ENCODE data around the gene SARS1. TPM values are rescaled to one million over a fixed set of nuclear protein-coding genes. Genes with fewer than 3 reads are reported as not detected.

Gene SARS1
- total RNA-seq, 1 donor from 2014 or later, result 96.0 TPM

DNA sequence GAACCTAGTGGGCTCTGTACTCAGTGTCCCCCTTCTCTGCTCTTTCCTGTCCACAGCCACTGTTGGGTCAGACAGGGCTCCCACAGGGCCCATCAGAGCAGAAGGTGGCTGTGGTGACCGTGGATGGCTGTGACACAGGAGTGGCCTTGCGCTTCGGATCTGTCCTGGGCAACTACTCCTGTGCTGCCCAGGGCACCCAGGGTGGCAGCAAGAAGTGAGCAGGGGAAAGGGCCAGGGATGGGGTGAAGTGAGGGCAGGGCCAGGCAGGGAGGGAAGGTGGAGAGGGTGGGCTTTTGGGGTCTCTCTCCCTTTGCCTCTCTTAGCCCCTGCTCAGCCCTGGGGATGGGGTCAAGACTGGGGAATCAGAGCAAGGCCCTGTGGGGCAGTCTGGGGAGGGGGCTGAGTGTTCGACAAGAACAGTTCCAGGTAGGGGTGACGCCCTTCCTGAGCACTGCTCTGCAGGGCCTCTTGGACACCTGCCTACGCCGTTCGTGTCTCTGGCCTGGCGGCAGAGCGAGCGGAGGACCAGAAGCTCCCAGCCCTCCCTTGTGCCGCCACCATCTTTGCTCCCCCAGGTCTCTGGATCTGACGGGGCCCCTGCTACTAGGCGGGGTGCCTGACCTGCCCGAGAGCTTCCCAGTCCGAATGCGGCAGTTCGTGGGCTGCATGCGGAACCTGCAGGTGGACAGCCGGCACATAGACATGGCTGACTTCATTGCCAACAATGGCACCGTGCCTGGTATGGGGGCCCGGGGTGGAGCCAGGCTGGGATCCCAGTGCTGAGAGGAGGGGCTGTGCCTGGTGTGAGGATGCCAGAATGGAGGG lies 48.7 kb downstream of the SARS1 start:
- DNase-seq, result no peak

DNA sequence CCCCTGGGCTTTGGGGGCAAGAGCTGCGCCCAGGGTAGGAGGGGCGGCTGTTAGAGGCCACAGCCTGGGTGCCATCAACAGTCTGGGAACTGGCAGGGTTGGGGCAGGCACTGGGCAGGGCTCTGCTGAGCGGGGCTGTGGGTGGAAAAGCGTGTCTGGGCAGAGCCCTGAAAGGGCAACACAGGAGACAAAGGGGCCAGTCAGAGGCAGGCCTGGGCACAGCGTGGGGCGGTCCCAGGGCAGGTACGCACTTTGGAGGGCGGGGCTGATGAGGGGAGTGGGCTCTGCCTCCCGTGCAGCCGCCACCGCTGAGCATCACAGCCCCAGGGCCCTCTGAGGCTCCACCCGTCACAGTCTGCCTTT lies 49.5 kb downstream of the SARS1 start:
- DNase-seq, result no peak

DNA sequence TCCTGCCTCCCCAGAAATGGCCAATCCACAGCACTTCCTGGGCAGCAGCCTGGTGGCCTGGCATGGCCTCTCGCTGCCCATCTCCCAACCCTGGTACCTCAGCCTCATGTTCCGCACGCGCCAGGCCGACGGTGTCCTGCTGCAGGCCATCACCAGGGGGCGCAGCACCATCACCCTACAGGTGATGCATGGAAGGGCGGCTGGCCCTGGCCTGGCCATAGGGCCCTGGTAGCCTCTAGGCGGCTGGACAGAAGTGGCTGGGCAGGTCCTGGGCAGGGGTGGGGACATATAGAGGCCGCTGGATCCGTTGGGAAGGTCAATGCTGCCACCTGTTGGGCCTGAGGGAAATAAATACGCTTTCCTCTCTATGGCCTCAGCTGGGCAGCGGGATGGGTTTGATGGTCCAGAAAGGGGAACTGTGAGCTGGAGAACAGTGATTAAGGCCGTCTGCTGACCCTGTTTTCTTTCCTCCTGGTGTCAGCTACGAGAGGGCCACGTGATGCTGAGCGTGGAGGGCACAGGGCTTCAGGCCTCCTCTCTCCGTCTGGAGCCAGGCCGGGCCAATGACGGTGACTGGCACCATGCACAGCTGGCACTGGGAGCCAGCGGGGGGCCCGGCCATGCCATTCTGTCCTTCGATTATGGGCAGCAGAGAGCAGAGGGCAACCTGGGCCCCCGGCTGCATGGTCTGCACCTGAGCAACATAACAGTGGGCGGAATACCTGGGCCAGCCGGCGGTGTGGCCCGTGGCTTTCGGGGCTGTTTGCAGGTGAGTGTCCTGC lies 50.1 kb downstream of the SARS1 start:
- DNase-seq, result peak; percentile 36

DNA sequence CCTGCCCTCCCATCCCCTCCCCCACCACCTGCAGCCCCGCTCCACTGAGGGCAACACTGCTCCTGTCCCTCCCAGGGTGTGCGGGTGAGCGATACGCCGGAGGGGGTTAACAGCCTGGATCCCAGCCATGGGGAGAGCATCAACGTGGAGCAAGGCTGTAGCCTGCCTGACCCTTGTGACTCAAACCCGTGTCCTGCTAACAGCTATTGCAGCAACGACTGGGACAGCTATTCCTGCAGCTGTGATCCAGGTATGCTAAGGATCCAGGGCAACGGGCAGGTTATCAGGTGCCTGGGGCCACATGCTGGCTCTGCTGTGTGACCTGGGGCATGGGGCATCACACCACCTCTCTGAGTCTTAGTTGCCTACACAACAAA lies 50.6 kb downstream of the SARS1 start:
- no peak for DNase-seq

DNA sequence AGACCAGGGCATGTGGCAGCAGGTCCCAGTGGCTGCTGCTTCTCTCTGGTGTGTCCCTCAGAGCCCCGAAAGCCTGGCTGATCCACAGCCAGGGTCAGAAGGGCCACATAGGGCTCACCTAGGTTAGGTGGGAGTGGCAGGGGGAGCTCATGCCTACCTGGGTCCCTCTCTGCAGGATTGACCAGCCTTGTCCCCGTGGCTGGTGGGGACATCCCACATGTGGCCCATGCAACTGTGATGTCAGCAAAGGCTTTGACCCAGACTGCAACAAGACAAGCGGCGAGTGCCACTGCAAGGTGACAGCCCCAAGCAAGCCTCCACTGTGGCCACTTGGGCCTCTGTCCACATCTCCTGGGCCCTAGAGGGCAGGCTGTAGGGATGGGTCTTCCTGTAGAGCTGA lies 51.3 kb downstream of the SARS1 start:
- DNase-seq, result no peak

DNA sequence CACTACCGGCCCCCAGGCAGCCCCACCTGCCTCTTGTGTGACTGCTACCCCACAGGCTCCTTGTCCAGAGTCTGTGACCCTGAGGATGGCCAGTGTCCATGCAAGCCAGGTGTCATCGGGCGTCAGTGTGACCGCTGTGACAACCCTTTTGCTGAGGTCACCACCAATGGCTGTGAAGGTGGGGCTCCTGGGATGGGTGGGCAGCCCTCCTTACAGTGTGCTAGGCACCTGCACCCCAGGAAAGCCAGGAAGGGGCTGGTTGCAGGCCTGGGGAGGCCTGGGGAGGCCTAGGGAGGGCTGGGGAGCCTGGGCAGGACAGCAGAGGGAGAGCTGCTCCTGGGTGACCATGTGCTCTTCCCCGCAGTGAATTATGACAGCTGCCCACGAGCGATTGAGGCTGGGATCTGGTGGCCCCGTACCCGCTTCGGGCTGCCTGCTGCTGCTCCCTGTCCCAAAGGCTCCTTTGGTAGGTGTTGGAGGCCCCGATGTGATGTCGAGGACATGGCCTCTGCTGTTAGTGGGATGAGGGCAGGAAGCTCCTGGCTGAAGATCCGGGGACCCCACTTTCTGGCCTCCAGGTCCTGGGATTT lies 52.1 kb downstream of the SARS1 start:
- no peak for DNase-seq

DNA sequence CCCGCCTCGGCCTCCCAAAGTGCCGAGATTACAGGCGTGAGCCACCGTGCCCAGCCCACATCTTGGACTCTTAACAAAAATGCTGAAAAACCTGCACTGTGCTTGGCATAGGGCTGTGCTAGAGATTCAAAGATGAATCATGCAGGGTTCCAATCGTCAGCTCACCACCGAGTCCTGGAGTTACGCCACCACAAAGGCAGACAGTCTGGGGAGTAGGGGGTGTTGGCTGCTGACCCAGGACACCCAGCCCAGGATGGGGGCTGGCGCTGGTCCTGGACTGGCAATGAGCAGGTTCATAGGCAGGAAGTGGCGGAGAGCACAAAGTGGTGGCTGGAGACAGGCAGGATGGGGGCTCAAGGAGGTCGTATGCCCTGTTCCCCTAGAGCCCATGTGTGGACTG lies 53.2 kb downstream of the SARS1 start:
- no peak for DNase-seq

DNA sequence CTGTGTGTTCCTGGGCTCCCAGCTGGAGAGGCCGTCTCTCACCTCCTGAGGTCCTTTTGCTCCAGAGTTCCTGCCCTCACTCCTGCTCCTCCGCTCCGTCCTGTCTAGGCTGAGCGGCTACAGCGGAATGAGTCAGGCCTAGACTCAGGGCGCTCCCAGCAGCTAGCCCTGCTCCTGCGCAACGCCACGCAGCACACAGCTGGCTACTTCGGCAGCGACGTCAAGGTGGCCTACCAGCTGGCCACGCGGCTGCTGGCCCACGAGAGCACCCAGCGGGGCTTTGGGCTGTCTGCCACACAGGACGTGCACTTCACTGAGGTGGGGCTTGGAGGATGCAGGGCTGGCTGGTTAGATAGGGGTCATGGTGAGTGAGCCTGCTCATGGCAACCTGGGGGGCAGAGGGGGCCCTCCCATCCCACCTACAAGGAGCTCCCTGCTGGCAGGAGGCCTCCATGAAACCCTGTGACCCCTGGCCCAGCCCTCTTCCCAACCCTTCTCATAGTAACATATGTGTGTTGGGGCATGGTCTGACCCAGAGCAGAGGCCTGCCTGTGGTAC lies 54.1 kb downstream of the SARS1 start:
- no peak for DNase-seq

DNA sequence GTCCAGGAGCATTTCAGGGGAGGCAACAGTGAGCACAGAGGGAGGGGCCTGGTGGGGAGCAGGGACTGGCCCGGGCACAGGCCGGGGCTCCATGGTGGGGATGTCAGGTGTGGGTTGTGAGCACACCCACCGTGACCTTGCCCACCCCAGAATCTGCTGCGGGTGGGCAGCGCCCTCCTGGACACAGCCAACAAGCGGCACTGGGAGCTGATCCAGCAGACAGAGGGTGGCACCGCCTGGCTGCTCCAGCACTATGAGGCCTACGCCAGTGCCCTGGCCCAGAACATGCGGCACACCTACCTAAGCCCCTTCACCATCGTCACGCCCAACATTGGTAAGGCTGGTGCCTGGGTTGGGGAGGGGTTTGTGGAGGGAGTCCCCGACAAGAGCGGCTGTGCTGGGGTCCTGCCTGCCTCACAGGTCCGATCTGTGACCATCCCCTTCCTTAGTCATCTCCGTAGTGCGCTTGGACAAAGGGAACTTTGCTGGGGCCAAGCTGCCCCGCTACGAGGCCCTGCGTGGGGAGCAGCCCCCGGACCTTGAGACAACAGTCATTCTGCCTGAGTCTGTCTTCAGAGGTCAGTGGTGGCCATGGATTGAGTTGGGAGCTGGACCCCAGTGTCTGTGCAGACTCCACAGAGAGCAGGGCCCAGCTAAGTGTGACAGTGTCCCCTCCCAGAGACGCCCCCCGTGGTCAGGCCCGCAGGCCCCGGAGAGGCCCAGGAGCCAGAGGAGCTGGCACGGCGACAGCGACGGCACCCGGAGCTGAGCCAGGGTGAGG lies 54.9 kb downstream of the SARS1 start:
- no peak for DNase-seq

DNA sequence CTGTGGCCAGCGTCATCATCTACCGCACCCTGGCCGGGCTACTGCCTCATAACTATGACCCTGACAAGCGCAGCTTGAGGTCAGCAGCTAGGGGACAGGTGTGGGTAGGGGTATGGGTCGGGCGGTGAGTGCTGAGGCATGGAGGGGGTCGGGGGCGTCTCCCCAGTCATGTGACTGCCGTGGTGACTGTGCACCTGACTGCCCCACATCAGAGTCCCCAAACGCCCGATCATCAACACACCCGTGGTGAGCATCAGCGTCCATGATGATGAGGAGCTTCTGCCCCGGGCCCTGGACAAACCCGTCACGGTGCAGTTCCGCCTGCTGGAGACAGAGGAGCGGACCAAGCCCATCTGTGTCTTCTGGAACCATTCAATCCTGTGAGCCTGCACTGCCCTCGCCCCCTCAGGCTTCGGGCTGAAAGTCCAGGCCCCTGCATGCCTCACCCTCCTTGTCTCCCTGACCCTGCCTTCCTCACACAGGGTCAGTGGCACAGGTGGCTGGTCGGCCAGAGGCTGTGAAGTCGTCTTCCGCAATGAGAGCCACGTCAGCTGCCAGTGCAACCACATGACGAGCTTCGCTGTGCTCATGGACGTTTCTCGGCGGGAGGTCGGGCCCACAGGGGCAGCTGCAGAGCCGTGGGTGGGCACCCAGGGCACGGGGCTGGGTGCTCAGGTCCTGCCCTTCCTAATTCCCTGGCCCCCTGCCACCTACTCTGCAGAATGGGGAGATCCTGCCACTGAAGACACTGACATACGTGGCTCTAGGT lies 55.7 kb downstream of the SARS1 start:
- DNase-seq, result no peak

DNA sequence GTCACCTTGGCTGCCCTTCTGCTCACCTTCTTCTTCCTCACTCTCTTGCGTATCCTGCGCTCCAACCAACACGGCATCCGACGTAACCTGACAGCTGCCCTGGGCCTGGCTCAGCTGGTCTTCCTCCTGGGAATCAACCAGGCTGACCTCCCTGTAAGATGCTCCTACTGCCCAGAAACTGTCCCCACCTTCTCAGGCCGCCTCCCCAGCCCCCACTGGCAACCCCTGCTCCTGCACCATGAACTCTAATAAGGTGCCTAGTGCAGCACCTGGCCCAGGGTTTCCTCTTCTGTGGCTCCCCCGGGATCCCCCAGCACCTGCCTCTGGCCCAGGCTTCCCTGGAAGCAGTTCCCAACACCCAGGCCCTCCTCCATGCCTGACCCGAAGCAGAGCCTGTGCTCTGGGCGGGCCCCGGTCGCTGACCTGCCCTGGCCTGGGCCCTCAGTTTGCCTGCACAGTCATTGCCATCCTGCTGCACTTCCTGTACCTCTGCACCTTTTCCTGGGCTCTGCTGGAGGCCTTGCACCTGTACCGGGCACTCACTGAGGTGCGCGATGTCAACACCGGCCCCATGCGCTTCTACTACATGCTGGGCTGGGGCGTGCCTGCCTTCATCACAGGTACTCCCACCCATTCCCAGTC lies 56.4 kb downstream of the SARS1 start:
- DNase-seq, result no peak

DNA sequence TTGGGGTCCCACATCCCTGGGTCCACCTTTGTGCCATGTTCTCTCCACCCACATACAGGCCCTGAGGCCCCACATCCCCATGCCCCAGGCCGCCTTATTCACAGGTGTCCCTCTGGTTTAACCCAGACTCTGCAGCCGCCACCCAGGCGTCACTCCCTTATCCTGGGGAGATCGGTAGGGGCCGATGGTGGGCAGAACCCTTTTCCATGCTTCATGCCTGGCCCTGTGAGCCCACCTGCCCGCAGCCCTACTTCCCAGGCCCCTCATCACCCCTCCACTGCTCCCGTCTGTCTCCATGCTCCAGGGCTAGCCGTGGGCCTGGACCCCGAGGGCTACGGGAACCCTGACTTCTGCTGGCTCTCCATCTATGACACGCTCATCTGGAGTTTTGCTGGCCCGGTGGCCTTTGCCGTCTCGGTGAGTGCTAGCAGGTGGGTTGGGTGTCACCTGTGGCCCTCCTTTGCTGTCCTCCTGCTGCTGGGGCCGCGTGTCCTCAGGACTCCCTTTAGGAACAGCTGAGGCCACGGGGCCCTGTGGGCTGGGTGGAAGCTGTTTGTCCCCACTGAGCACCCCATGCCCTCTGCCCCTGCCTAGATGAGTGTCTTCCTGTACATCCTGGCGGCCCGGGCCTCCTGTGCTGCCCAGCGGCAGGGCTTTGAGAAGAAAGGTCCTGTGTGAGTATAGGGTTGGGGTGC lies 57.1 kb downstream of the SARS1 start:
- DNase-seq, result no peak

DNA sequence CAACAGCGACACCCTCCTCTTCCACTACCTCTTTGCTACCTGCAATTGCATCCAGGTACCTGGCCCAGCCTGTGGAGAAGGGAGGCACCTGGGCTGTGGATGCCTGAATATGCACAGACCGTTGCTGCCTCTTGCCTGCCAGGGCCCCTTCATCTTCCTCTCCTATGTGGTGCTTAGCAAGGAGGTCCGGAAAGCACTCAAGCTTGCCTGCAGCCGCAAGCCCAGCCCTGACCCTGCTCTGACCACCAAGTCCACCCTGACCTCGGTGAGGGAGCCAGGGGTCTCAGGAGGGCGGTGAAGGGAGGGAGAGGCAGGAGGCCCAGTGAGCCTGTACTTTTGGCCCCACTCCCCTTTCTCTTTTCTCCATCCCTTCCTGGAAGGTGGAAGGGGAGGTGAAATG lies 57.7 kb downstream of the SARS1 start:
- no peak for DNase-seq

DNA sequence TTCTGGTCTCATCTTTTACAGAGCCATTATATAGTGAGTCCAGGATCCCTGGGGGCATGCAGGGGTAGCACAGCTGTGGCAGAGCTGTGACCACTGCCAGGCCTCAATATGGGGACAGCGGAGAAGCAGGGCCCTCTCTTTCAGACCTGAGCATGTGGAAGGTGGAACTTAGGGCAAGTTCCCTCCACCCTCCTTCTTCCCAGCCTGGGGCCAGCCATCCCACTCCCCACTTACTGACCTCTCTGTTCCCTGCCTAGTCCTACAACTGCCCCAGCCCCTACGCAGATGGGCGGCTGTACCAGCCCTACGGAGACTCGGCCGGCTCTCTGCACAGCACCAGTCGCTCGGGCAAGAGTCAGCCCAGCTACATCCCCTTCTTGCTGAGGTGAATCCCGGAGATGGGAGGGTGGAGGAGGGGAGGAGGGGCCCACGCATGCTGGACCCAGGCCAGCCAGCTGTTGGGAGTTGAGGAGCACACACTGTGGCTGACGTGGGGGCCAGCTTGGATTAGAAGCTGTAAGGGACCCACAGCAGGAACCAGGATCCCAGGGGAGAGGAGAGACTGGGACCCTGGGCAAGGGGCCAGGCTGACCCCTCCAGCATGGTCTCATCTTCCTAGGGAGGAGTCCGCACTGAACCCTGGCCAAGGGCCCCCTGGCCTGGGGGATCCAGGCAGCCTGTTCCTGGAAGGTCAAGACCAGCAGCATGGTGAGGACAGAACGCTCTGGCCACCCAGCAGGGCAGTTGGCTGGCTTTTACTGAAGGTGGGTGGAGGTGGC lies 58.5 kb downstream of the SARS1 start:
- no peak for DNase-seq

DNA sequence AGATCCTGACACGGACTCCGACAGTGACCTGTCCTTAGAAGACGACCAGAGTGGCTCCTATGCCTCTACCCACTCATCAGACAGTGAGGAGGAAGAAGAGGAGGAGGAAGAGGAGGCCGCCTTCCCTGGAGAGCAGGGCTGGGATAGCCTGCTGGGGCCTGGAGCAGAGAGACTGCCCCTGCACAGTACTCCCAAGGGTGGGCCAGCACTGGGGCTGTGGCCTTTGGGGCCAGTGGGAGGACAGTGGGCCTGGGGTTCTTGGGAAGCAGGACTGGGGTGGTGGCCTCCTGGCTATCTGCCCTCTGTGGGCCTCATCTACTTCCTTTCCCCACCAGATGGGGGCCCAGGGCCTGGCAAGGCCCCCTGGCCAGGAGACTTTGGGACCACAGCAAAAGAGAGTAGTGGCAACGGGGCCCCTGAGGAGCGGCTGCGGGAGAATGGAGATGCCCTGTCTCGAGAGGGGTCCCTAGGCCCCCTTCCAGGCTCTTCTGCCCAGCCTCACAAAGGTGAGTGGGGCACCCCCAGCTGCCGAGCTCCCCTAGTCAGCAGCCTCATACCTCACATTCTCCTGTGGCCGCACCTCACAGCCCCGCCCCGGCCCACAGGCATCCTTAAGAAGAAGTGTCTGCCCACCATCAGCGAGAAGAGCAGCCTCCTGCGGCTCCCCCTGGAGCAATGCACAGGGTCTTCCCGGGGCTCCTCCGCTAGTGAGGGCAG lies 59.3 kb downstream of the SARS1 start:
- no peak for DNase-seq

DNA sequence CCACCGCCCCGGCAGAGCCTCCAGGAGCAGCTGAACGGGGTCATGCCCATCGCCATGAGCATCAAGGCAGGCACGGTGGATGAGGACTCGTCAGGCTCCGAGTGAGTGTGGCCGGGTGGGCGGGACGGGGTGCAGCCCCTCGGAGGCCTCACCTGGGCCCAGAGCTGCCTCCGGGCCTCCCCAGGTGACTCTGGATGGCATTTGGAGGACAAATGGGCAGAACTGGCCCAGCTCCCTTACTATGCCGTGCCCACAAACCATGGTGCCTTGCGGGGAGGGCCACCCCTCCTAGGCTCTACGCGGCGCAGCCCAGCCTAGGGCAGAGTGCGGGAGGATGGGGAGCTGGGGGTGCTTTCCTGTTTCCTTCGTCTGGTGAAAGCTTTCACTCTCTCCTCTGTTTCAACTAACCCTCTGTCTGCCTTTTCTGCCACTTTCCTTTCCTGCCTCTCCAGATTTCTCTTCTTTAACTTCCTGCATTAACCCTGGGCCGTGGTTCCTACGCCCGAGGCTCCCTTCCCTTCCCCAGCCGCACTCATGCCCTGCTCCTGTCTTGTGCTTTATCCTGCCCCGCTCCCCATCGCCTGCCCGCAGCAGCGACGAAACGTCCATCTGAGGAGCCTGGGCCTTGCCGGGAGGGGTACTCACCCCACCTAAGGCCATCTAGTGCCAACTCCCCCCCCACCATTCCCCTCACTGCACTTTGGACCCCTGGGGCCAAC lies 60.0 kb downstream of the SARS1 start:
- no peak for DNase-seq

DNA sequence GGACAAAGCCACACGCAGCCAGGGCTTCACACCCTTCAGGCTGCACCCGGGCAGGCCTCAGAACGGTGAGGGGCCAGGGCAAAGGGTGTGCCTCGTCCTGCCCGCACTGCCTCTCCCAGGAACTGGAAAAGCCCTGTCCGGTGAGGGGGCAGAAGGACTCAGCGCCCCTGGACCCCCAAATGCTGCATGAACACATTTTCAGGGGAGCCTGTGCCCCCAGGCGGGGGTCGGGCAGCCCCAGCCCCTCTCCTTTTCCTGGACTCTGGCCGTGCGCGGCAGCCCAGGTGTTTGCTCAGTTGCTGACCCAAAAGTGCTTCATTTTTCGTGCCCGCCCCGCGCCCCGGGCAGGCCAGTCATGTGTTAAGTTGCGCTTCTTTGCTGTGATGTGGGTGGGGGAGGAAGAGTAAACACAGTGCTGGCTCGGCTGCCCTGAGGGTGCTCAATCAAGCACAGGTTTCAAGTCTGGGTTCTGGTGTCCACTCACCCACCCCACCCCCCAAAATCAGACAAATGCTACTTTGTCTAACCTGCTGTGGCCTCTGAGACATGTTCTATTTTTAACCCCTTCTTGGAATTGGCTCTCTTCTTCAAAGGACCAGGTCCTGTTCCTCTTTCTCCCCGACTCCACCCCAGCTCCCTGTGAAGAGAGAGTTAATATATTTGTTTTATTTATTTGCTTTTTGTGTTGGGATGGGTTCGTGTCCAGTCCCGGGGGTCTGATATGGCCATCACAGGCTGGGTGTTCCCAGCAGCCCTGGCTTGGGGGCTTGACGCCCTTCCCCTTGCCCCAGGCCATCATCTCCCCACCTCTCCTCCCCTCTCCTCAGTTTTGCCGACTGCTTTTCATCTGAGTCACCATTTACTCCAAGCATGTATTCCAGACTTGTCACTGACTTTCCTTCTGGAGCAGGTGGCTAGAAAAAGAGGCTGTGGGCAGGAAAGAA lies 61.1 kb downstream of the SARS1 start:
- DNase-seq, result peak; percentile 20
